H1 (cell line): ENCODE data around the gene VOPP1. TPM values are rescaled to one million over a fixed set of nuclear protein-coding genes. Genes with fewer than 3 reads are reported as not detected.

Source experiments
- CTCF ChIA-PET: fragments of 300-600 bp; sonication (Branson Sonifier 250); formaldehyde crosslinking; loops from one replicate; lab custom pipeline; 2021; ENCODE audit not compliant: partially characterized antibody; lab: Charles Lee
- POLR2A ChIA-PET: fragments of 300-600 bp; sonication (Branson Sonifier 250); formaldehyde crosslinking; loops from one replicate; lab custom pipeline; 2021; ENCODE audit warnings: inconsistent platforms; ENCODE audit not compliant: partially characterized antibody; lab: Charles Lee
- DNase-seq, 2 experiments: peaks; one replicate each; pipeline versions ENCODE4 v3.0.0 to v3.0.0-alpha.2; 2010 to 2022; ENCODE audit warnings: low spot score in 2 of 2, low read depth in 1 of 2, mixed read lengths in 1 of 2
- FAIRE-seq: peaks from 2 replicates; lab custom pipeline; 2011; peaks lifted over from hg19 to GRCh38; lab: Jason Lieb, UNC
- H2AFZ ChIP-seq: 2 replicates; pipeline ENCODE4 v1.8.1; 2012; ENCODE audit warnings: low read length, inconsistent platforms
- H2AK5ac ChIP-seq: 2 replicates; pipeline ENCODE4 v1.6.1; 2013; ENCODE audit warnings: low read depth, low read length
- H2BK120ac ChIP-seq: replicated peaks from 2 replicates; pipeline ENCODE3; 2013; ENCODE audit warnings: low read depth, low read length, inconsistent platforms
- H2BK12ac ChIP-seq: 2 replicates; pipeline ENCODE4 v1.6.1; 2013; ENCODE audit warnings: low read depth, low read length
- H2BK15ac ChIP-seq: 2 replicates; pipeline ENCODE4 v1.6.1; 2013; ENCODE audit warnings: low read length
- H2BK20ac ChIP-seq: 2 replicates; pipeline ENCODE4 v1.6.1; 2013; ENCODE audit warnings: low read length
- H2BK5ac ChIP-seq: 2 replicates; pipeline ENCODE4 v1.6.1; 2013; ENCODE audit warnings: low read depth, low read length
- H3K14ac ChIP-seq: 2 replicates; pipeline ENCODE4 v1.6.1; 2013; ENCODE audit warnings: inconsistent platforms; ENCODE audit not compliant: insufficient read length
- H3K18ac ChIP-seq: 2 replicates; pipeline ENCODE4 v1.6.1; 2013; ENCODE audit warnings: low read length; ENCODE audit errors: extremely low read depth
- H3K23ac ChIP-seq: 2 replicates; pipeline ENCODE4 v1.6.1; 2013; ENCODE audit warnings: inconsistent platforms; ENCODE audit not compliant: insufficient read length
- H3K23me2 ChIP-seq: 2 replicates; pipeline ENCODE4 v1.6.1; 2013; ENCODE audit warnings: low read depth, low read length
- H3K27ac ChIP-seq: 2 replicates; pipeline ENCODE4 v1.6.1; 2011; ENCODE audit warnings: low read depth, low read length, inconsistent platforms
- H3K27me3 ChIP-seq, 4 experiments: replicated peaks in 1 of 4; 1 replicate in 1 of 4; 2 replicates in 3 of 4; pipeline versions ENCODE4 v1.6.1 to v1.8.1; 2011 to 2013; ENCODE audit warnings: low read length in 3 of 4, mild to moderate bottlenecking in 3 of 4, inconsistent platforms in 2 of 4, mixed read lengths in 2 of 4, moderate library complexity in 1 of 4; ENCODE audit not compliant: control insufficient read depth in 3 of 4, insufficient read depth in 3 of 4; ENCODE audit errors: extremely low read depth in 1 of 4
- H3K36me3 ChIP-seq, 4 experiments: 2 replicates each; pipeline versions ENCODE4 v1.6.1 to v1.8.1; 2011 to 2013; ENCODE audit warnings: mild to moderate bottlenecking in 4 of 4, low read length in 3 of 4, moderate library complexity in 2 of 4, control low read depth in 1 of 4, inconsistent platforms in 1 of 4; ENCODE audit not compliant: insufficient read depth in 4 of 4, control insufficient read depth in 2 of 4
- H3K4ac ChIP-seq: replicated peaks from 2 replicates; pipeline ENCODE3; 2013; ENCODE audit warnings: low read length, low read depth, mixed read lengths, inconsistent platforms; ENCODE audit not compliant: insufficient read length
- H3K4me1 ChIP-seq, 4 experiments: replicated peaks in 1 of 4; 1 replicate in 1 of 4; 2 replicates in 3 of 4; pipeline versions ENCODE4 v1.6.1 to v1.8.1; 2011 to 2013; ENCODE audit warnings: low read length in 3 of 4, inconsistent platforms in 2 of 4, mixed read lengths in 1 of 4; ENCODE audit not compliant: insufficient read depth in 4 of 4, control insufficient read depth in 3 of 4
- H3K4me2 ChIP-seq, 2 experiments: 2 replicates each; pipeline versions ENCODE4 v1.6.1 to v1.8.1; 2011 to 2013; ENCODE audit warnings: low read depth in 2 of 2, low read length in 2 of 2, control low read depth in 1 of 2, inconsistent platforms in 1 of 2, mild to moderate bottlenecking in 1 of 2; ENCODE audit not compliant: insufficient read depth in 1 of 2
- H3K4me3 ChIP-seq, 4 experiments: fragments of 200-600, 300-600 bp in 1 of 4; sonication (generic), shearing (Covaris generic), sonication (Bioruptor Twin) in 1 of 4; 2 replicates each; pipeline versions ENCODE4 v1.5.1 to v1.8.1; 2011 to 2016; ENCODE audit warnings: low read length in 4 of 4, low read depth in 3 of 4, control low read depth in 2 of 4, inconsistent platforms in 2 of 4, mild to moderate bottlenecking in 2 of 4, mixed read lengths in 1 of 4, moderate library complexity in 1 of 4; ENCODE audit not compliant: insufficient read depth in 2 of 4; ENCODE audit errors: extremely low read depth in 1 of 4
- H3K56ac ChIP-seq: replicated peaks from 2 replicates; pipeline ENCODE3; 2013; ENCODE audit warnings: low read depth, mild to moderate bottlenecking, mixed read lengths, low read length, inconsistent platforms; ENCODE audit not compliant: insufficient read length
- H3K79me1 ChIP-seq: 2 replicates; pipeline ENCODE4 v1.6.1; 2013; ENCODE audit warnings: low read depth, low read length, control low read depth
- H3K79me2 ChIP-seq, 2 experiments: 2 replicates each; pipeline versions ENCODE4 v1.6.1 to v1.8.1; 2012 to 2013; ENCODE audit warnings: low read length in 2 of 2, mild to moderate bottlenecking in 2 of 2, inconsistent platforms in 1 of 2; ENCODE audit not compliant: insufficient read depth in 2 of 2, control insufficient read depth in 1 of 2
- H3K9ac ChIP-seq, 4 experiments: replicated peaks in 1 of 4; 1 replicate in 1 of 4; 2 replicates in 3 of 4; pipeline versions ENCODE4 v1.6.1 to v1.8.1; 2011 to 2013; ENCODE audit warnings: low read depth in 3 of 4, low read length in 3 of 4, control low read depth in 2 of 4, mild to moderate bottlenecking in 2 of 4, moderate library complexity in 2 of 4, inconsistent platforms in 1 of 4; ENCODE audit errors: extremely low read depth in 1 of 4
- H3K9me3 ChIP-seq, 2 experiments: 2 replicates each; pipeline versions ENCODE4 v1.6.1 to v1.8.1; 2012 to 2013; ENCODE audit warnings: mild to moderate bottlenecking in 2 of 2, moderate library complexity in 2 of 2, control low read depth in 1 of 2, inconsistent platforms in 1 of 2, low read depth in 1 of 2, low read length in 1 of 2, mixed read lengths in 1 of 2; ENCODE audit not compliant: insufficient read depth in 2 of 2
- H4K20me1 ChIP-seq, 2 experiments: replicated peaks in 1 of 2; 2 replicates each; pipeline versions ENCODE3 to v1.8.1; 2011 to 2013; ENCODE audit warnings: inconsistent platforms in 2 of 2, low read length in 2 of 2, mild to moderate bottlenecking in 1 of 2; ENCODE audit not compliant: insufficient read depth in 2 of 2, control insufficient read depth in 1 of 2
- H4K5ac ChIP-seq: 2 replicates; pipeline ENCODE4 v1.6.1; 2013; ENCODE audit warnings: low read length, low read depth, mixed read lengths, inconsistent platforms; ENCODE audit not compliant: insufficient read length
- H4K8ac ChIP-seq: 2 replicates; pipeline ENCODE4 v1.8.0; 2013; ENCODE audit warnings: mild to moderate bottlenecking, moderate library complexity, low read length, inconsistent platforms; ENCODE audit not compliant: insufficient read depth; ENCODE audit errors: extremely low read depth
- H4K91ac ChIP-seq: replicated peaks from 2 replicates; pipeline ENCODE3; 2013; ENCODE audit warnings: low read length, mixed read lengths, inconsistent platforms; ENCODE audit not compliant: insufficient read length
- BCL11A ChIP-seq, 2 experiments: IDR thresholded peaks; one replicate each; pipeline ENCODE4 v1.6.1; 2011; ENCODE audit warnings: low read depth in 2 of 2, low read length in 2 of 2, mild to moderate bottlenecking in 2 of 2
- RAD21 ChIP-seq, 2 experiments: IDR thresholded peaks in 1 of 2; conservative IDR thresholded peaks in 1 of 2; 2 replicates each; pipeline ENCODE4 v1.6.1; 2011; ENCODE audit warnings: low read depth in 2 of 2, low read length in 2 of 2, improper control_type of control experiment in 1 of 2, inconsistent platforms in 1 of 2, mild to moderate bottlenecking in 1 of 2, moderate library complexity in 1 of 2
- SP2 ChIP-seq: IDR thresholded peaks from 2 replicates; pipeline ENCODE4 v1.6.1; 2012; ENCODE audit warnings: mild to moderate bottlenecking, low read length, inconsistent platforms
- SP4 ChIP-seq: IDR thresholded peaks from 2 replicates; pipeline ENCODE4 v1.6.1; 2012; ENCODE audit warnings: low read length, inconsistent platforms
- WGBS, 2 experiments: shearing (Covaris generic) in 1 of 2; methylation state at CpG; one replicate each; pipeline versions ENCODE4 v1.1.6 to v1.1.7; 2013 to 2015; ENCODE audit warnings: low lambda C conversion rate in 2 of 2, mixed read lengths in 2 of 2, inconsistent platforms in 1 of 2, low coverage in 1 of 2, missing lambda C conversion rate in 1 of 2; ENCODE audit not compliant: insufficient replicate concordance in 2 of 2, insufficient coverage in 1 of 2, insufficient read length in 1 of 2; ENCODE audit errors: extremely low coverage in 1 of 2, missing lambda C conversion rate in 1 of 2; 5-methylcytosine and 5-hydroxymethylcytosine counted together
- polyA plus RNA-seq, 7 experiments: library from polyadenylated mRNA; depleted of rRNA in 3 of 7; stranded (reverse) in 5 of 7; unstranded in 2 of 7; fragments of >200 nt in 5 of 7; fragments of 200-250 nt in 2 of 7; gene quantifications; 1 replicate in 5 of 7; 2 replicates in 1 of 7; 4 replicates in 1 of 7; pipeline versions ENCODE4 v1.2.1 to v1.2.3, GENCODE V29; 2011 to 2013; ENCODE audit warnings: missing spikeins in 2 of 7, mixed read lengths in 2 of 7
- total RNA-seq: library from RNA; stranded (reverse); fragmentation: NEBNext Ultra II Directional; extraction: Animal tissue kit (Norgen Biotek cat#: 25700); gene quantifications from 2 replicates; pipeline ENCODE4 v1.2.1, GENCODE V29; 2021

Gene VOPP1
- total and polyA plus RNA-seq, 2 of the 8 experiments (the other 6 are each of a cell fraction or from before 2014, with no cell fraction given), result 44.7 to 83.0 TPM

DNA sequence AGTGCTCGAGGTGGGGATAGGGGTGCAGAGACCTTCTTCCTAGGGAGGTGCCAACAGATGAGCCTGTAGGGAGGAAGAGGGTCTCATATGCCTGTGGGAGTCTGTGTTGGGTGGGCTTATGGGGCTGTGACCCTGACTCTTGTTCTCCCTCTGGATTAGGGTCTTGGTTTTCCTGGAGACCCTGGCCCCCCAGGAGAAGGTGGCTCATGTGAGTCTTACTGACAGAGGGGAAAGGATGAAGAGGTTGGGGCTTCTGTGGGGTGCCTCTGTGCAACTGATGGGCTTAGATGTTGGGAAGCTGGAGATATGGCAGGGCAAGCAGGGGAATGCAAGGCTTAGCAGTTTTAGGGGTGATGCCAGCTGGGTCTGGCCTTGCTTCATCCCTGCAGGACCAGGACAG lies 20.2 kb upstream of the VOPP1 start:
- Histone ChIP-seq H2BK20ac (no peak overlapping the region), H3K36me3 (no peaks in the 10 kb centered on the region), H3K18ac (no peak overlapping the region), H3K56ac (no peak overlapping the region), H3K23ac (no peak overlapping the region), H4K20me1 (peaks cover 0 to 2% of the 10 kb centered on the region in 2 experiments), H4K8ac (no peak overlapping the region), H2BK120ac (no peak overlapping the region), H3K27me3 (no peaks in the 10 kb centered on the region), H3K9me3 (no peaks in the 10 kb centered on the region), H4K91ac (no peak overlapping the region), H4K5ac (no peak overlapping the region), H3K14ac (no peak overlapping the region), H3K4me1 (no peaks in the 10 kb centered on the region), H3K4me3 (no peak overlapping the region), H2AFZ (no peak overlapping the region), H3K79me1 (no peaks in the 10 kb centered on the region), H3K23me2 (no peaks in the 10 kb centered on the region), H2BK15ac (no peak overlapping the region), H3K9ac (no peak overlapping the region), H2BK12ac (no peak overlapping the region), H3K4me2 (no peak overlapping the region), H2AK5ac (no peak overlapping the region), H3K27ac (no peak overlapping the region), H3K4ac (no peak overlapping the region), H2BK5ac (no peak overlapping the region), H3K79me2 (no peaks in the 10 kb centered on the region)
- ChIA-PET POLR2A (no interaction called here), CTCF (interaction anchor here (0.8 to 3.5 kb wide), 8 partner anchors 8 to 481 kb away, joined by 3 to 19 read pairs (median 6); no protein-coding TSS in a partner anchor)
- 93% methylated on average over 1 of the region's 1 CpG; no CpG with 5 or more reads in 1 of the 2 experiments for WGBS, 2 experiments
- no peak for TF ChIP-seq BCL11A (IDR thresholded peaks at IDR 0.05; ENCODE audit: low read depth in 2 of 2, low read length in 2 of 2)
- no peak for TF ChIP-seq SP4
- TF ChIP-seq SP2, result no peak
- no peak for TF ChIP-seq RAD21 (IDR thresholded peaks at IDR 0.05 in 1 of 2, conservative IDR thresholded peaks at IDR 0.05 in 1 of 2; ENCODE audit: low read depth in 2 of 2, low read length in 2 of 2)
- FAIRE-seq, result no peak
- no peak for DNase-seq
